IPS DF 6.9 (cell line): ENCODE data around the gene NCOA4.
"Not testable (repeated sequence)": the region's sequence is repeated elsewhere in the genome, so short reads cannot be mapped to it uniquely, and the experiment has no call there.

Source experiments
- DNase-seq: peaks from one replicate; pipeline ENCODE4 v3.0.0-alpha.2; 2013; ENCODE audit warnings: low read depth, low spot score
- H3K27ac ChIP-seq: one replicate; pipeline ENCODE4 v1.5.1; 2013; ENCODE audit warnings: low read length, control low read depth
- H3K27me3 ChIP-seq: 2 replicates; pipeline ENCODE4 v1.6.1; 2013; ENCODE audit warnings: mild to moderate bottlenecking, low read length; ENCODE audit not compliant: control insufficient read depth, insufficient read depth
- H3K36me3 ChIP-seq: 2 replicates; pipeline ENCODE4 v1.6.1; 2013; ENCODE audit warnings: low read length; ENCODE audit not compliant: control insufficient read depth, insufficient read depth
- H3K4me1 ChIP-seq: 2 replicates; pipeline ENCODE4 v1.6.1; 2013; ENCODE audit warnings: low read length; ENCODE audit not compliant: control insufficient read depth, insufficient read depth
- H3K4me3 ChIP-seq: 2 replicates; pipeline ENCODE4 v1.5.1; 2013; ENCODE audit warnings: mild to moderate bottlenecking, low read length
- H3K9me3 ChIP-seq: 2 replicates; pipeline ENCODE4 v1.6.1; 2013; ENCODE audit warnings: low read length, inconsistent platforms; ENCODE audit not compliant: control insufficient read depth, insufficient read depth
- WGBS: extraction: QIAGEN DNeasy Blood & Tissue Kit; methylation state at CpG from one replicate; pipeline ENCODE4 v1.1.7; 2013; ENCODE audit warnings: mixed read lengths, missing lambda C conversion rate; ENCODE audit not compliant: insufficient read length, insufficient coverage; 5-methylcytosine and 5-hydroxymethylcytosine counted together

The NCOA4 gene

GRCh38 chr10:46002916-46003693 lies 27.3 kb downstream of the NCOA4 start:
- Histone ChIP-seq H3K27ac (no peak overlapping the region), H3K9me3 (no peaks in the 10 kb centered on the region), H3K4me3 (no peak overlapping the region), H3K27me3 (no peaks in the 10 kb centered on the region), H3K4me1 (no peaks in the 10 kb centered on the region), H3K36me3 (peaks cover 9% of the 10 kb centered on the region)
- no peak for DNase-seq
- WGBS: no CpG with 5 or more reads among the region's 9 CpGs

DNA sequence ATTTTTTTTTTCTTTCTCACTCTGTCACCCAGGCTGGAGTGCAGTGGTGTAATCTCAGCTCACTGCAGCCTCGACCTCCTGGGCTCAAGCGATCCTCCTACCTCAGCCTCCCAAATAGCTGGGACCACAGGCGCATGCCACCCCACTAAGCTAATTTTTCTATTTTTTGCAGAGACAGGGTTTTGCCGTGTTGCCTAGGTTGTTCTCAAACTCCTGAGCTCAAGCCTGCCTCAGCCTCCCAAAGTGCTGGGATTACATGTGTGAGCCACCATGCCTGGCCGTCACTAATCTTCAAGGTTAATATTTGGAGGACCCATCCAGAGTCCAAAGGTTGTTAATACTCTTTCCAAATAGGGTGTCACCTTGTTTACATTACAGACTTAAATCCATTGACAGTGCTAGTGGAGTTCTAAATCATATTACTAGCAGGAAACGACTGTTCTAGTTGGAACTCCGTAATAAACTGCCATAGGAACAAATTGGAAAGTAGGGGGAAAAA lies 28.2 kb downstream of the NCOA4 start:
- H3K27ac ChIP-seq, H3K36me3 ChIP-seq, H3K4me1 ChIP-seq, DNase-seq, H3K27me3 ChIP-seq, H3K4me3 ChIP-seq, H3K9me3 ChIP-seq: not testable (repeated sequence)
- WGBS: no CpG with 5 or more reads among the region's 7 CpGs

DNA sequence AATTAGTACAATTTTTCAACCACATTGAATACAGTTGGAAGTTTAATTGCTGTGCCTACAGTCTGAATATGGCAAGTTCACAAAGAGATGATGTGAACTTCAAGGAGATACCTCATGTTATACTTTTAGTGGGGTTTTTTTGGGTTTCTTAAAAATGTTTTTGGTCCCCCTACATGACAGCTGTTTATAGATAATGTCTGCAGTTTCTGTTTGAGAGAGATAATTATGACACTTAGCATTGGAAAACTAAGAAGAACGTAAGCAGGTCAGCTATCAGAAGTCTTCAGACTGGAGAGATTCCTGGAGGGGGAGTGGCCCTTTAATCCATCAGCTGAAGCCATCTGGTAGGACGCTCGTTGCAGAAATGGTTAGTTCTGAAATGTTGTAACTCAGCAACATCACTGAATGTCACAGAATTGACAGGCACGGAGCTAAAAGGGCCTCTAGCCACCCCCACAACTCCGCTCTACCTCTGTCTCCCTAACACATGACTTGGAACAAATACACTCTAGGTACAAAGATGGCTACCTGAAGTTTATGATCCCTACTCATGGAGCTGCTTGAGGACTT lies 29.2 kb downstream of the NCOA4 start:
- H3K36me3 ChIP-seq: peaks cover 9% of the 10 kb centered on the region
- no peaks in the 10 kb centered on the region for H3K27me3 ChIP-seq
- no peak overlapping the region for H3K27ac ChIP-seq
- H3K4me1 ChIP-seq: no peaks in the 10 kb centered on the region
- DNase-seq: no peak
- WGBS: no CpG with 5 or more reads among the region's 5 CpGs
- no peaks in the 10 kb centered on the region for H3K9me3 ChIP-seq
- H3K4me3 ChIP-seq: no peak overlapping the region

- no peak for DNase-seq
- Histone ChIP-seq H3K4me3 (no peak overlapping the region), H3K4me1 (no peaks in the 10 kb centered on the region), H3K27me3 (no peaks in the 10 kb centered on the region), H3K36me3 (peaks cover 9% of the 10 kb centered on the region), H3K27ac (no peak overlapping the region), H3K9me3 (no peaks in the 10 kb centered on the region)
- WGBS: no CpG with 5 or more reads among the region's 1 CpG
Observed at GRCh38 chr10:46000538-46000937, 29.9 kb downstream of the NCOA4 start.

- H3K4me3 ChIP-seq, H3K4me1 ChIP-seq, DNase-seq, H3K27ac ChIP-seq, H3K27me3 ChIP-seq, H3K36me3 ChIP-seq, H3K9me3 ChIP-seq: not testable (repeated sequence)
- no CpG with 5 or more reads among the region's 5 CpGs for WGBS
Observed at GRCh38 chr10:45999955-46000354, 30.5 kb downstream of the NCOA4 start.

- no CpG with 5 or more reads among the region's 5 CpGs for WGBS
- H3K4me1 ChIP-seq: no peaks in the 10 kb centered on the region
- no peak for DNase-seq
- no peaks in the 10 kb centered on the region for H3K27me3 ChIP-seq
- no peaks in the 10 kb centered on the region for H3K9me3 ChIP-seq
- H3K27ac ChIP-seq: no peak overlapping the region
- H3K36me3 ChIP-seq: peaks cover 6% of the 10 kb centered on the region
- H3K4me3 ChIP-seq: no peak overlapping the region
Observed at GRCh38 chr10:45997994-45998763, 32.2 kb downstream of the NCOA4 start.

GRCh38 chr10:45997557-45997956 lies 32.9 kb downstream of the NCOA4 start:
- Histone ChIP-seq H3K36me3 (peaks cover 3% of the 10 kb centered on the region; the same call in 1 of the 2 replicates), H3K4me1 (no peaks in the 10 kb centered on the region), H3K9me3 (no peaks in the 10 kb centered on the region), H3K27me3 (no peaks in the 10 kb centered on the region), H3K27ac (no peak overlapping the region), H3K4me3 (no peak overlapping the region)
- no peak for DNase-seq
- no CpG with 5 or more reads among the region's 4 CpGs for WGBS

DNA sequence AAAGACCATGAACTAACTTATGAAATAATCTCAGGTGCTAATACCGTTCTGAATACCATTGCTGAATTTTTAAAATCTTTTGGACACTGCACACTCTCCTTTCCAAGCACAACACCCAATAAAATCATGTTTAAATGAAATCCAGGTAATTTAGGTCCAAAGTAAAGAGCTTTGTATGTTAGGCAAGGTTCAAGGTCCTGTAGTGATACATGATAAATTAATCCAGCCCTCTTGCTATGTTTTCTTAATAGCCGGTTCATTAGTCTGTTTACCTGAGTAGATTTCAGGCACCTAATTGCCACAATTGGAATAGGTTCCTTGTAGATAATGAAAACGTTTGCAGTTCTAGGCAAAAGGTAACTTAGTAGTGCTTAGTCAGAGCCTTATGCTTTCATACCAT lies 44.8 kb downstream of the NCOA4 start:
- H3K36me3 ChIP-seq: not testable (repeated sequence)

DNA sequence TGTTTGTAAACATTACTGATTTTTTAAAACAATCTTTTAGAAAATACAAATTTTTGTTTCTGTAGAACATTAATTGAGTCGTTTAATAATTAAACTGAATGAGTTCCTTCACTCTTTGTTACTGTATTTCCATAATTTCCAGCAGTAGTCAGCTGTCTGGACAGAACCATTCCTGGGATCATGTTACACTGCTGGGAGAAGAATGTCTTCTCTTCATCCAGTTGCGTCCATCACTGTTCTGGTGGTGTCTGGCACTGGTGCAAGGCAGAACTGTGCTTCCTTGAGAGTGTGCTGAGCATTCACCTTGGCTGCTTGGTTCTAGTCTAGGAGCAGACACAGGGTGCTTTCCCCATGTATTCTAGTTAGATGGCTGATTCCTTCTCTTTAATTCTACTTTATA lies 46.0 kb downstream of the NCOA4 start:
- H3K36me3 ChIP-seq, H3K27me3 ChIP-seq: not testable (repeated sequence)
- WGBS: no CpG with 5 or more reads among the region's 2 CpGs

More for the DNA sequence above, 44.8 kb downstream of the NCOA4 start:
- H3K9me3 ChIP-seq, H3K4me1 ChIP-seq, DNase-seq, H3K27me3 ChIP-seq, H3K4me3 ChIP-seq, H3K27ac ChIP-seq: not testable (repeated sequence)
- no CpG with 5 or more reads among the region's 3 CpGs for WGBS

GRCh38 chr10:45983538-45984186 lies 46.8 kb downstream of the NCOA4 start:
- no CpG with 5 or more reads among the region's 6 CpGs for WGBS
- H3K4me3 ChIP-seq, H3K9me3 ChIP-seq, H3K27me3 ChIP-seq, H3K36me3 ChIP-seq, DNase-seq, H3K4me1 ChIP-seq, H3K27ac ChIP-seq: not testable (repeated sequence)

More for the DNA sequence above, 46.0 kb downstream of the NCOA4 start:
- not testable (repeated sequence) for H3K27ac ChIP-seq, H3K4me1 ChIP-seq, H3K9me3 ChIP-seq, DNase-seq, H3K4me3 ChIP-seq
